Naive thymus-derived CD8-positive, alpha-beta T cell (primary cell): ENCODE results near the gene GRIA2. TPM values are rescaled to one million over a fixed set of nuclear protein-coding genes. Genes with fewer than 3 reads are reported as not detected.
"Not testable (repeated sequence)": the region's sequence is repeated elsewhere in the genome, so short reads cannot be mapped to it uniquely, and the experiment has no call there.

Source experiments
- ATAC-seq, 2 donors: fragments of 150-1000 bp; cut with Tn5 transposase in 1 of 2; sonication (Bioruptor Pico), chemical (Tn5 transposase) in 1 of 2; 1 replicate in 1 of 2; 2 replicates in 1 of 2; pipeline ENCODE4 v1.10.0; 2021; ENCODE audit warnings: mild to moderate bottlenecking in 2 of 2, moderate library complexity in 2 of 2
- POLR2A ChIA-PET: fragments of 350-600 bp; sonication (Branson Sonifier 250); formaldehyde crosslinking; loops from one replicate; lab custom pipeline; 2021; ENCODE audit warnings: antibody characterized with exemption; lab: Charles Lee
- DNase-seq, 10 donors: peaks; one replicate each; pipeline versions ENCODE4 v3.0.0 to v3.0.0-alpha.2; 2020 to 2022
- H3K27ac Mint-ChIP-seq, 10 donors: one replicate each; pipeline ENCODE4 v1.8.0; 2020 to 2022; ENCODE audit warnings: mild to moderate bottlenecking in 10 of 10, mixed read lengths in 10 of 10, moderate library complexity in 4 of 10, inconsistent platforms in 1 of 10
- H3K27me3 Mint-ChIP-seq, 5 donors: one replicate each; pipeline ENCODE4 v1.8.0; 2021 to 2022; ENCODE audit warnings: mixed read lengths in 5 of 5
- H3K36me3 Mint-ChIP-seq, 3 donors: one replicate each; pipeline ENCODE4 v1.8.0; 2020 to 2022; ENCODE audit warnings: mixed read lengths in 3 of 3, mild to moderate bottlenecking in 2 of 3, inconsistent platforms in 1 of 3
- H3K4me1 Mint-ChIP-seq, 4 donors: one replicate each; pipeline ENCODE4 v1.8.0; 2021 to 2022; ENCODE audit warnings: mixed read lengths in 4 of 4
- H3K4me3 Mint-ChIP-seq, 10 donors: one replicate each; pipeline ENCODE4 v1.8.0; 2020 to 2022; ENCODE audit warnings: mild to moderate bottlenecking in 10 of 10, mixed read lengths in 10 of 10, moderate library complexity in 6 of 10, inconsistent platforms in 1 of 10
- H3K9me3 Mint-ChIP-seq, 9 donors: one replicate each; pipeline ENCODE4 v1.8.0; 2020 to 2022; ENCODE audit warnings: mixed read lengths in 9 of 9, mild to moderate bottlenecking in 3 of 9, inconsistent platforms in 1 of 9, moderate library complexity in 1 of 9
- polyA plus RNA-seq, 3 donors: library from polyadenylated mRNA; unstranded; fragments of 300-500 nt; fragmentation: Illumina TruSeq; gene quantifications; one replicate each; pipeline ENCODE4 v1.2.3, GENCODE V29; 2021
- total RNA-seq, 8 experiments: library from RNA in 2 of 8; stranded (reverse) in 2 of 8; gene quantifications; one replicate each; pipeline ENCODE4 v1.2.3 and lab custom pipeline; 2021 to 2026

The GRIA2 gene
- total and polyA plus RNA-seq, 5 experiments from 2014 or later, result not detected

GRCh38 chr4:157222771-157223160, 2.2 kb downstream of the GRIA2 start:
- peaks cover 0 to 10% (median 0%) of the 10 kb centered on the region in 3 donors for H3K36me3 Mint-ChIP-seq
- POLR2A ChIA-PET, result no interaction called here
- no peak overlapping the region for H3K4me3 Mint-ChIP-seq
- peaks cover 0 to 4% (median 2%) of the 10 kb centered on the region in 4 donors for H3K4me1 Mint-ChIP-seq
- no peak overlapping the region for H3K27ac Mint-ChIP-seq
- ATAC-seq (no peak), DNase-seq (no peak)
- peaks cover 0 to 23% (median 12%) of the 10 kb centered on the region in 9 donors for H3K9me3 Mint-ChIP-seq
- H3K27me3 Mint-ChIP-seq, result peaks cover 13 to 46% (median 35%) of the 10 kb centered on the region in 5 donors

GRCh38 chr4:157223456-157223855, 2.9 kb downstream of the GRIA2 start:
- Mint-ChIP-seq H3K36me3 (peaks cover 0 to 10% (median 0%) of the 10 kb centered on the region in 3 donors), H3K27ac (no peak overlapping the region), H3K4me3 (no peak overlapping the region), H3K4me1 (peaks cover 0 to 4% (median 2%) of the 10 kb centered on the region in 4 donors), H3K9me3 (peaks cover 0 to 23% (median 12%) of the 10 kb centered on the region in 9 donors), H3K27me3 (peaks cover 13 to 46% (median 35%) of the 10 kb centered on the region in 5 donors)
- DNase-seq (no peak), ATAC-seq (no peak)
- POLR2A ChIA-PET, result no interaction called here

GRCh38 chr4:157225096-157225495, 4.6 kb downstream of the GRIA2 start:
- Mint-ChIP-seq H3K9me3 (peaks cover 0 to 18% (median 5%) of the 10 kb centered on the region in 9 donors), H3K4me3 (no peak overlapping the region), H3K27ac (no peak overlapping the region), H3K36me3 (peaks cover 0 to 10% (median 0%) of the 10 kb centered on the region in 3 donors), H3K27me3 (peaks cover 9 to 35% (median 27%) of the 10 kb centered on the region in 5 donors), H3K4me1 (peaks cover 0 to 4% (median under 1%) of the 10 kb centered on the region in 4 donors)
- no peak for DNase-seq
- POLR2A ChIA-PET, result no interaction called here
- ATAC-seq, result no peak

GRCh38 chr4:157226035-157226434, 5.5 kb downstream of the GRIA2 start:
- Mint-ChIP-seq H3K27me3 (peaks cover 7 to 26% (median 20%) of the 10 kb centered on the region in 5 donors), H3K36me3 (peaks cover 0 to 6% (median 0%) of the 10 kb centered on the region in 3 donors), H3K27ac (no peak overlapping the region), H3K4me3 (no peak overlapping the region), H3K4me1 (peaks cover 0 to 2% (median under 1%) of the 10 kb centered on the region in 4 donors), H3K9me3 (peaks cover 0 to 16% (median 7%) of the 10 kb centered on the region in 9 donors)
- ATAC-seq (no peak), DNase-seq (no peak)
- POLR2A ChIA-PET, result no interaction called here

GRCh38 chr4:157226601-157227000, 6.1 kb downstream of the GRIA2 start:
- POLR2A ChIA-PET, result no interaction called here
- Mint-ChIP-seq H3K9me3 (peaks cover 0 to 14% (median 6%) of the 10 kb centered on the region in 9 donors), H3K36me3 (peaks cover 0 to 4% (median 0%) of the 10 kb centered on the region in 3 donors), H3K27ac (no peak overlapping the region), H3K27me3 (peaks cover 5 to 20% (median 15%) of the 10 kb centered on the region in 5 donors), H3K4me1 (peaks cover 0 to 2% (median under 1%) of the 10 kb centered on the region in 4 donors), H3K4me3 (no peak overlapping the region)
- ATAC-seq (no peak), DNase-seq (no peak)

- ATAC-seq (no peak), DNase-seq (no peak)
- no peak overlapping the region for H3K4me3 Mint-ChIP-seq
- no peaks in the 10 kb centered on the region for H3K4me1 Mint-ChIP-seq
- no peak overlapping the region for H3K27ac Mint-ChIP-seq
- POLR2A ChIA-PET, result no interaction called here
- H3K27me3 Mint-ChIP-seq, result no peaks in the 10 kb centered on the region
- peaks cover 0 to 14% (median under 1%) of the 10 kb centered on the region in 9 donors for H3K9me3 Mint-ChIP-seq
- H3K36me3 Mint-ChIP-seq, result peaks cover 0 to 3% (median 0%) of the 10 kb centered on the region in 3 donors
Observed at GRCh38 chr4:157231525-157231924, 11.0 kb downstream of the GRIA2 start.

- ATAC-seq (no peak), DNase-seq (no peak)
- no peaks in the 10 kb centered on the region for H3K4me1 Mint-ChIP-seq
- POLR2A ChIA-PET, result no interaction called here
- H3K9me3 Mint-ChIP-seq, result peaks cover 0 to 12% (median 0%) of the 10 kb centered on the region in 9 donors
- no peak overlapping the region for H3K27ac Mint-ChIP-seq
- no peaks in the 10 kb centered on the region for H3K27me3 Mint-ChIP-seq
- no peak overlapping the region for H3K4me3 Mint-ChIP-seq
- no peaks in the 10 kb centered on the region for H3K36me3 Mint-ChIP-seq
Observed at GRCh38 chr4:157242871-157243270, 22.3 kb downstream of the GRIA2 start.

GRCh38 chr4:157244348-157244747, 23.8 kb downstream of the GRIA2 start:
- Mint-ChIP-seq H3K36me3 (no peaks in the 10 kb centered on the region), H3K27me3 (no peaks in the 10 kb centered on the region), H3K4me3 (no peak overlapping the region), H3K9me3 (peaks cover 0 to 12% (median 0%) of the 10 kb centered on the region in 9 donors), H3K27ac (no peak overlapping the region), H3K4me1 (no peaks in the 10 kb centered on the region)
- no peak for DNase-seq
- ATAC-seq, result no peak
- POLR2A ChIA-PET, result no interaction called here

- POLR2A ChIA-PET, result no interaction called here
- DNase-seq (no peak), ATAC-seq (no peak)
- Mint-ChIP-seq H3K27me3 (no peaks in the 10 kb centered on the region), H3K27ac (no peak overlapping the region), H3K4me1 (no peaks in the 10 kb centered on the region), H3K9me3 (peaks cover 0 to 12% (median 0%) of the 10 kb centered on the region in 9 donors), H3K4me3 (no peak overlapping the region), H3K36me3 (no peaks in the 10 kb centered on the region)
Observed at GRCh38 chr4:157245351-157245750, 24.8 kb downstream of the GRIA2 start.

- Mint-ChIP-seq H3K4me3 (no peak overlapping the region), H3K27ac (no peak overlapping the region), H3K27me3 (no peaks in the 10 kb centered on the region), H3K4me1 (no peaks in the 10 kb centered on the region), H3K36me3 (no peaks in the 10 kb centered on the region), H3K9me3 (peaks cover 0 to 12% (median 0%) of the 10 kb centered on the region in 9 donors)
- no peak for DNase-seq
- no peak for ATAC-seq
- POLR2A ChIA-PET, result no interaction called here
Observed at GRCh38 chr4:157246964-157247363, 26.4 kb downstream of the GRIA2 start.

- H3K9me3 Mint-ChIP-seq, result peaks cover 5 to 41% (median 12%) of the 10 kb centered on the region in 9 donors
- H3K4me1 Mint-ChIP-seq, H3K36me3 Mint-ChIP-seq, H3K27ac Mint-ChIP-seq, ATAC-seq, H3K27me3 Mint-ChIP-seq, DNase-seq, POLR2A ChIA-PET, H3K4me3 Mint-ChIP-seq: not testable (repeated sequence)
Observed at GRCh38 chr4:157258165-157258564, 37.6 kb downstream of the GRIA2 start.

- DNase-seq (no peak), ATAC-seq (no peak)
- Mint-ChIP-seq H3K4me1 (no peaks in the 10 kb centered on the region), H3K27me3 (no peaks in the 10 kb centered on the region), H3K36me3 (no peaks in the 10 kb centered on the region), H3K4me3 (no peak overlapping the region), H3K27ac (no peak overlapping the region), H3K9me3 (peaks cover 0 to 31% (median 4%) of the 10 kb centered on the region in 9 donors)
- POLR2A ChIA-PET, result no interaction called here
Observed at GRCh38 chr4:157265281-157265680, 44.8 kb downstream of the GRIA2 start.

- no peak overlapping the region for H3K27ac Mint-ChIP-seq
- H3K4me1 Mint-ChIP-seq, result no peaks in the 10 kb centered on the region
- H3K36me3 Mint-ChIP-seq, result peaks cover 0 to 5% (median 0%) of the 10 kb centered on the region in 3 donors
- no peak for DNase-seq
- POLR2A ChIA-PET, result no interaction called here
- ATAC-seq, result no peak
- H3K27me3 Mint-ChIP-seq, result no peaks in the 10 kb centered on the region
- peaks cover 0 to 36% (median 13%) of the 10 kb centered on the region in 9 donors for H3K9me3 Mint-ChIP-seq
- H3K4me3 Mint-ChIP-seq, result no peak overlapping the region
Observed at GRCh38 chr4:157270108-157270507, 49.6 kb downstream of the GRIA2 start.

- POLR2A ChIA-PET, result no interaction called here
Observed at GRCh38 chr4:157270552-157270951, 50.0 kb downstream of the GRIA2 start.

More at GRCh38 chr4:157270552-157270951, 50.0 kb downstream of the GRIA2 start:
- H3K27ac Mint-ChIP-seq, result no peak overlapping the region
- DNase-seq (no peak), ATAC-seq (no peak)
- H3K27me3 Mint-ChIP-seq, result no peaks in the 10 kb centered on the region
- H3K4me1 Mint-ChIP-seq, result no peaks in the 10 kb centered on the region
- H3K9me3 Mint-ChIP-seq, result peaks cover 0 to 35% (median 13%) of the 10 kb centered on the region in 9 donors
- H3K4me3 Mint-ChIP-seq, result no peak overlapping the region
- peaks cover 0 to 5% (median 0%) of the 10 kb centered on the region in 3 donors for H3K36me3 Mint-ChIP-seq
